ENCODE results near the gene CETN2.
"Not testable (repeated sequence)": the region's sequence is repeated elsewhere in the genome, so short reads cannot be mapped to it uniquely, and the experiment has no call there.

Gene CETN2

DNA sequence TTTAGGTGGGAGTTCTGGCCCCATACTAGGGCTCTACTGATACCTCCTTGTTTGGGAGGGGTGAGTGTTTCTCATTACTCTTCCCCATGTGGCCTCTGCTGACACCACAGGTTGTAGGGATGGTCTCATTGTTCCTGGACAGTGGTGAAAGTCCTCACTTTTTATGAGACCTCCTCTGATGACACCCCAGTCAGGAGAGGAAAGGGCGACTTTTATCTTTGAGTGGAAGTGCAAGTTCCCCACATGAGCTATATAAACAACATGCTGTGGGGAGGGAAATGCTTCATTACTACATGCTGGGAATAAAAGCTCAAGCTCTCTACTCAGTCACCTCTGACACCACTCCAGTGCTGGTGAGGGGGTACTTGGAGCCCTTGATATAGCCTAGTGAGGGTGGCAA is 31.6 kb downstream of the CETN2 start:
- H3K4me3 ChIP-seq (ENCODE audit: low read depth, low read length), result no peak overlapping the region
- TF ChIP-seq, protein P1, sequence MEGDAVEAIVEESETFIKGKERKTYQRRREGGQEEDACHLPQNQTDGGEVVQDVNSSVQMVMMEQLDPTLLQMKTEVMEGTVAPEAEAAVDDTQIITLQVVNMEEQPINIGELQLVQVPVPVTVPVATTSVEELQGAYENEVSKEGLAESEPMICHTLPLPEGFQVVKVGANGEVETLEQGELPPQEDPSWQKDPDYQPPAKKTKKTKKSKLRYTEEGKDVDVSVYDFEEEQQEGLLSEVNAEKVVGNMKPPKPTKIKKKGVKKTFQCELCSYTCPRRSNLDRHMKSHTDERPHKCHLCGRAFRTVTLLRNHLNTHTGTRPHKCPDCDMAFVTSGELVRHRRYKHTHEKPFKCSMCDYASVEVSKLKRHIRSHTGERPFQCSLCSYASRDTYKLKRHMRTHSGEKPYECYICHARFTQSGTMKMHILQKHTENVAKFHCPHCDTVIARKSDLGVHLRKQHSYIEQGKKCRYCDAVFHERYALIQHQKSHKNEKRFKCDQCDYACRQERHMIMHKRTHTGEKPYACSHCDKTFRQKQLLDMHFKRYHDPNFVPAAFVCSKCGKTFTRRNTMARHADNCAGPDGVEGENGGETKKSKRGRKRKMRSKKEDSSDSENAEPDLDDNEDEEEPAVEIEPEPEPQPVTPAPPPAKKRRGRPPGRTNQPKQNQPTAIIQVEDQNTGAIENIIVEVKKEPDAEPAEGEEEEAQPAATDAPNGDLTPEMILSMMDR (IDR thresholded peaks at IDR 0.05; ENCODE audit: borderline replicate concordance, insufficient read depth, low read depth, low read length), result no peak

DNA sequence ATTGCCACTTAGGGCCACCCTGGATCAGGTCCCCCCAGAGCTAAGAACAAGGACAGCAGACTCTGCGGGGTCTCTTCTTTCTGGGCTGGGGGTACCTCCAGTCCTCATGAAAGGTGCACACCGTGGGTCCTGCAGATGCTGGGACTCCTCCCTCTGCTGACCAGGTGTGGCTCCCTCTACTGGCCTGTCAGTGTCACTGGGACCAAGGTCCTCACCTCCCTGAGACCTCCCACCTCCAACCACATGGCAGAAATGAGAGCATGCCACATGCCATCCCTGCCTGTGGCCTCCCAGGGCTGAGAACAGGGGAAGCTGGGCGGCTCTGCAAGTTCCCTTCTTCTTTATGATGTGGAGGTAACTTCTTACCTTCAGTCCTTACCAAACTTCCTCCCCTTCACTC is 43.5 kb downstream of the CETN2 start:
- H3K4me3 ChIP-seq (ENCODE audit: low read depth, low read length), result not testable (repeated sequence)
